ENCODE results near the gene CNTN2. TPM values are rescaled to one million over a fixed set of nuclear protein-coding genes. Genes with fewer than 3 reads are reported as not detected.

Gene CNTN2
- total RNA-seq, 1 donor = not detected

- TF ChIP-seq CTCF (IDR thresholded peaks at IDR 0.05; ENCODE audit: extremely low read depth, low read depth, low read length) = no peak
- H4K20me1 ChIP-seq (ENCODE audit: insufficient read depth, low read length) = peaks cover 14% of the 10 kb centered on the region
- H3K79me2 ChIP-seq (ENCODE audit: insufficient read depth, low read length) = peaks cover 62% of the 10 kb centered on the region
- H3K27me3 ChIP-seq (ENCODE audit: insufficient read depth, low read length) = no peaks in the 10 kb centered on the region
- H3K4me1 ChIP-seq (ENCODE audit: insufficient read depth, low read length) = peaks cover 15% of the 10 kb centered on the region
- H3K9me3 ChIP-seq (ENCODE audit: low read depth, low read length) = no peaks in the 10 kb centered on the region
- H3K36me3 ChIP-seq (ENCODE audit: insufficient read depth, low read length) = peaks cover 18% of the 10 kb centered on the region
- no peak overlapping the region for H3K4me2 ChIP-seq (ENCODE audit: insufficient read depth, low read length)
- no peak overlapping the region for H2AFZ ChIP-seq (ENCODE audit: low read length)
- H3K27ac ChIP-seq (ENCODE audit: low read depth, low read length) = no peak overlapping the region
- DNase-seq (ENCODE audit: insufficient read length, low spot score, missing footprints) = no peak
- no peak overlapping the region for H3K4me3 ChIP-seq (ENCODE audit: insufficient read depth, low read length)
Observed at GRCh38 chr1:205118752-205119151, 75.7 kb downstream of the CNTN2 start.

- H3K9me3 ChIP-seq (ENCODE audit: low read depth, low read length) = no peaks in the 10 kb centered on the region
- peak; percentile 87 for TF ChIP-seq CTCF (IDR thresholded peaks at IDR 0.05; ENCODE audit: extremely low read depth, low read depth, low read length)
- H3K4me3 ChIP-seq (ENCODE audit: insufficient read depth, low read length) = peak within 1 kb of the TSS; percentile 95
- H3K4me1 ChIP-seq (ENCODE audit: insufficient read depth, low read length) = peaks cover 15% of the 10 kb centered on the region
- no peaks in the 10 kb centered on the region for H3K27me3 ChIP-seq (ENCODE audit: insufficient read depth, low read length)
- peak; percentile 95 for DNase-seq (ENCODE audit: insufficient read length, low spot score, missing footprints)
- H3K36me3 ChIP-seq (ENCODE audit: insufficient read depth, low read length) = peaks cover under 1% of the 10 kb centered on the region
- H4K20me1 ChIP-seq (ENCODE audit: insufficient read depth, low read length) = peaks cover 10% of the 10 kb centered on the region
- H2AFZ ChIP-seq (ENCODE audit: low read length) = peak within 1 kb of the TSS; percentile 96
- H3K27ac ChIP-seq (ENCODE audit: low read depth, low read length) = peak within 1 kb of the TSS; percentile 97
- peak within 1 kb of the TSS; percentile 96 for H3K4me2 ChIP-seq (ENCODE audit: insufficient read depth, low read length)
- H3K79me2 ChIP-seq (ENCODE audit: insufficient read depth, low read length) = peaks cover 45% of the 10 kb centered on the region
Observed at GRCh38 chr1:205121660-205122488, 78.9 kb downstream of the CNTN2 start, which contains the start of gene RBBP5. RBBP5 (minus strand) TSS chr1:205121978; CDS start chr1:205121873, 105 bp downstream.

- Histone ChIP-seq H4K20me1 (ENCODE audit: insufficient read depth, low read length) (peaks cover 10% of the 10 kb centered on the region), H2AFZ (ENCODE audit: low read length) (peak overlapping the region; percentile 96), H3K4me2 (ENCODE audit: insufficient read depth, low read length) (peak overlapping the region; percentile 96), H3K4me3 (ENCODE audit: insufficient read depth, low read length) (peak overlapping the region; percentile 95), H3K36me3 (ENCODE audit: insufficient read depth, low read length) (no peaks in the 10 kb centered on the region), H3K4me1 (ENCODE audit: insufficient read depth, low read length) (peaks cover 15% of the 10 kb centered on the region), H3K27me3 (ENCODE audit: insufficient read depth, low read length) (no peaks in the 10 kb centered on the region), H3K27ac (ENCODE audit: low read depth, low read length) (peak overlapping the region; percentile 97), H3K79me2 (ENCODE audit: insufficient read depth, low read length) (peaks cover 42% of the 10 kb centered on the region), H3K9me3 (ENCODE audit: low read depth, low read length) (no peaks in the 10 kb centered on the region)
- DNase-seq (ENCODE audit: insufficient read length, low spot score, missing footprints) = no peak
- no peak for TF ChIP-seq CTCF (IDR thresholded peaks at IDR 0.05; ENCODE audit: extremely low read depth, low read depth, low read length)
Observed at GRCh38 chr1:205122489-205122882, 79.5 kb downstream of the CNTN2 start.

GRCh38 chr1:205124726-205125125, 81.7 kb downstream of the CNTN2 start:
- no peak for TF ChIP-seq CTCF (IDR thresholded peaks at IDR 0.05; ENCODE audit: extremely low read depth, low read depth, low read length)
- Histone ChIP-seq H3K4me2 (ENCODE audit: insufficient read depth, low read length) (no peak overlapping the region), H3K27me3 (ENCODE audit: insufficient read depth, low read length) (no peaks in the 10 kb centered on the region), H3K4me1 (ENCODE audit: insufficient read depth, low read length) (peaks cover 15% of the 10 kb centered on the region), H2AFZ (ENCODE audit: low read length) (no peak overlapping the region), H3K9me3 (ENCODE audit: low read depth, low read length) (no peaks in the 10 kb centered on the region), H4K20me1 (ENCODE audit: insufficient read depth, low read length) (peaks cover 10% of the 10 kb centered on the region), H3K27ac (ENCODE audit: low read depth, low read length) (no peak overlapping the region), H3K36me3 (ENCODE audit: insufficient read depth, low read length) (no peaks in the 10 kb centered on the region), H3K4me3 (ENCODE audit: insufficient read depth, low read length) (no peak overlapping the region), H3K79me2 (ENCODE audit: insufficient read depth, low read length) (peaks cover 21% of the 10 kb centered on the region)
- no peak for DNase-seq (ENCODE audit: insufficient read length, low spot score, missing footprints)
